Upper lobe of right lung (tissue), 1 donor: ENCODE data around the gene DDC. TPM values are rescaled to one million over a fixed set of nuclear protein-coding genes. Genes with fewer than 3 reads are reported as not detected.

Source experiments
- ATAC-seq: fragments of 200-7000 bp; cut with Tn5 transposase; one replicate; pipeline ENCODE4 v1.9.1; 2020; ENCODE audit warnings: mild to moderate bottlenecking, moderate library complexity
- DNase-seq: peaks from one replicate; pipeline ENCODE4 v3.0.0-alpha.2; 2020
- H3K27ac ChIP-seq: fragments of 200-600 bp; one replicate; pipeline ENCODE4 v1.8.0; 2022
- H3K27me3 ChIP-seq: fragments of 200-600 bp; one replicate; pipeline ENCODE4 v1.8.0; 2022; ENCODE audit warnings: mild to moderate bottlenecking
- H3K36me3 ChIP-seq: fragments of 200-600 bp; one replicate; pipeline ENCODE4 v1.8.0; 2022
- H3K4me1 ChIP-seq: fragments of 200-600 bp; one replicate; pipeline ENCODE4 v1.8.0; 2022
- H3K4me3 ChIP-seq: fragments of 200-600 bp; one replicate; pipeline ENCODE4 v1.8.0; 2022; ENCODE audit warnings: mild to moderate bottlenecking
- H3K9me3 ChIP-seq: fragments of 200-600 bp; one replicate; pipeline ENCODE4 v1.8.0; 2022
- intact Hi-C: fragments of 100-400 bp; cut with DNase I; formaldehyde crosslinking; loops from one replicate; pipeline ENCODE4 v1.11.0; 2022
- total RNA-seq: library from RNA; stranded (reverse); fragmentation: NEBNext Ultra II Directional; extraction: Animal tissue kit (Norgen Biotek cat#: 25700); gene quantifications from one replicate; pipeline ENCODE4 v1.2.1, GENCODE V29; 2021
- TF ChIP-seq, protein P1 (sequence below): fragments of 200-600 bp; IDR thresholded peaks from one replicate; pipeline ENCODE4 v1.8.0; 2022; ENCODE audit warnings: antibody characterized with exemption
- donor health status: DM: no; HTN: yes; CAD: no; lungs with severe emphysema.

DDC gene
- total RNA-seq, 1 donor from 2014 or later = 3.1 TPM

DNA sequence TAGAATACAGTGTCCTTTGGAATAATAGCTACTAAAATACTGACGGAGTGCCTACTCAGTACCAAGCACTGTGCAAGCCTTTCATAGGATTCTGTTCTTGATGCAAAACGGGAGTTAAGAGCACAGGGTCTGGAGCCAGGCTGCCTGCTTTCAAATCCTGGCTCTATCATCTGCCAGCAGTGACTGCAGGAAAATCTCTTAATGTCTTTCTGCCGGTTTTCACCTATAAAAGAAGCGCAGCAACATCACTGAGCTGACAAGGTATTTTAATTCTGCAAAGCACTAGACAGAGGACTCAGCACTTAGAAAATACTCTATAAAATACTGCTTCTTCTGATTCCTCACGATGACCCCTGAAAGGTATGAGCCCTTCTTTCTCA, 115.7 kb downstream of the DDC start:
- Histone ChIP-seq H3K27ac (peak overlapping the region; percentile 79), H3K27me3 (no peaks in the 10 kb centered on the region), H3K9me3 (no peaks in the 10 kb centered on the region), H3K4me1 (peaks cover 18% of the 10 kb centered on the region), H3K36me3 (peaks cover 27% of the 10 kb centered on the region), H3K4me3 (peak overlapping the region; percentile 86)
- intact Hi-C loops = no loop called here
- TF ChIP-seq, protein P1, sequence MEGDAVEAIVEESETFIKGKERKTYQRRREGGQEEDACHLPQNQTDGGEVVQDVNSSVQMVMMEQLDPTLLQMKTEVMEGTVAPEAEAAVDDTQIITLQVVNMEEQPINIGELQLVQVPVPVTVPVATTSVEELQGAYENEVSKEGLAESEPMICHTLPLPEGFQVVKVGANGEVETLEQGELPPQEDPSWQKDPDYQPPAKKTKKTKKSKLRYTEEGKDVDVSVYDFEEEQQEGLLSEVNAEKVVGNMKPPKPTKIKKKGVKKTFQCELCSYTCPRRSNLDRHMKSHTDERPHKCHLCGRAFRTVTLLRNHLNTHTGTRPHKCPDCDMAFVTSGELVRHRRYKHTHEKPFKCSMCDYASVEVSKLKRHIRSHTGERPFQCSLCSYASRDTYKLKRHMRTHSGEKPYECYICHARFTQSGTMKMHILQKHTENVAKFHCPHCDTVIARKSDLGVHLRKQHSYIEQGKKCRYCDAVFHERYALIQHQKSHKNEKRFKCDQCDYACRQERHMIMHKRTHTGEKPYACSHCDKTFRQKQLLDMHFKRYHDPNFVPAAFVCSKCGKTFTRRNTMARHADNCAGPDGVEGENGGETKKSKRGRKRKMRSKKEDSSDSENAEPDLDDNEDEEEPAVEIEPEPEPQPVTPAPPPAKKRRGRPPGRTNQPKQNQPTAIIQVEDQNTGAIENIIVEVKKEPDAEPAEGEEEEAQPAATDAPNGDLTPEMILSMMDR = no peak
- ATAC-seq = no peak
- no peak for DNase-seq

DNA sequence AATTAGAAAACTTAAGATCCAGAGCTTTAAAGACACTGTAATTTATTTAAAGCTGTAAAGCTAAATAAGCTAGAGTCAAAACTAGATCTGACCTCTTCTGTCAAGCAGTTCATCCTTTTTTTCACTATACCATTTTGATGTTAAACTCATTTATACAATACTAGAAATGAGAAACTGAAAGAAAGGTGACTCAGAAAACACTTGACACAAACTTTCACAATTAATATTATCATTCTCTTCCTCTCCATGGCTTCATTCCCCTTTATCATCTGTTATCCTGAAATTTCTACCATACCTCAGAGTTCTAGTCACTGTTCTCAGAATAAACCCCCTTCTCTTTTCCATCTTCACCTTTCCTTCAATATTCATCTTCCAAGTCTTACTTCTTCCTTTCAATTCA, 116.4 kb downstream of the DDC start:
- Histone ChIP-seq H3K36me3 (peaks cover 34% of the 10 kb centered on the region), H3K4me1 (peaks cover 18% of the 10 kb centered on the region), H3K9me3 (no peaks in the 10 kb centered on the region), H3K27ac (no peak overlapping the region), H3K27me3 (no peaks in the 10 kb centered on the region), H3K4me3 (no peak overlapping the region)
- TF ChIP-seq, protein P1 = no peak
- DNase-seq (no peak), ATAC-seq (no peak)
- intact Hi-C loops = no loop called here

DNA sequence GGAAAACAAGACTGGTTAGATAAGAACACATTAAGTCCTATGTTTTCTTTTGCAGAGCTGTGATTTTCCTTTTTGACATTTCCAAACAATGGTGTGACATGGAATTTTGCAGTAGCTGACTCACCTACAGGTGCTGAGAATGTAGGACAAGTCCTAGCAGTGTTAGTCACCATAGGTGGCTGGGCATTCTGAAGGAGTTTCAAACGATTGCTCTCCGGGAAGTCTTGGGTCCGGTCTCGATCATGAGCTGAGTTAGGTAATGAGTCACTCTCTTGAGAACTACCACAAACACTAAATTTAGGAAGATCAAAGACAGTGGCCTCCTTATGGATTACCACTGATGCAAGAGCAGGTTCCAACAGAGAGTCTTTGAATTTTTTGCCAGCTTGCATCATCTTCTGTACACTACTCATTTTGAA, 118.7 kb downstream of the DDC start:
- no peaks in the 10 kb centered on the region for H3K27me3 ChIP-seq
- H3K4me3 ChIP-seq = no peak overlapping the region
- ATAC-seq (peak; percentile 62), DNase-seq (no peak)
- intact Hi-C loops = no loop called here
- H3K27ac ChIP-seq = no peak overlapping the region
- H3K36me3 ChIP-seq = peaks cover 34% of the 10 kb centered on the region
- H3K9me3 ChIP-seq = no peaks in the 10 kb centered on the region
- TF ChIP-seq, protein P1 = no peak
- H3K4me1 ChIP-seq = peaks cover 18% of the 10 kb centered on the region

DNA sequence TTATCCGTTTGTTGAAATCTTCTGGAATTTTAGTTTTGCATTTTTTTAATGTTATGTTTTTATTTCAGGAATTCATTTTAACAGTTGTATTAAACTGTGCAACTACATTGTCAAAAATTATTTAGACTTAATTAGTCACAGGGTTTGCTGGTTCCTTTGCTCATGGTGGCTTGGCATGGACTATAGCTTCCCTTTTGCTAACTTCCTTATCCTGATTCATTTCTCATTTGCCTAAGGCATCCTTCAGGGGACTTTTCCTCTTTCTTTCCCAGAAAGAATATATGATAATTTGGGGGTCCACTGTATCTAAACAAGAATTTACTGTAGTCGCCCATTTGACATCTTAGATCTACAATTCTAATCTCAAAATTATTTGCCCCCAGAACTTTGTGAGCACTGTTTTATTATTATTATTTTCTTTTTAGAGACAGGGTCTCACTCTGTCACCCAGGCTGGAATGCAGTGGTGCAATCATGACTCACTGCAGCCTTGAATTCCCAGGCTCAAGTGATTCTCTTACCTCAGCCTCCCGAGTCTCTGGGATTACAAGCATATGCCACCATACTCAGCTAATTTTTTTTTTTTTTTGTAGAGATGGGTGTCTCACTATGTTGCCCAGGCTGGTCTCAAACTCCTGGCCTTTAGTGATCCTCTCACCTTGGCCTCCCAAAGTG, 128.9 kb downstream of the DDC start:
- no peaks in the 10 kb centered on the region for H3K4me1 ChIP-seq
- no peaks in the 10 kb centered on the region for H3K27me3 ChIP-seq
- no peaks in the 10 kb centered on the region for H3K36me3 ChIP-seq
- no peak overlapping the region for H3K4me3 ChIP-seq
- H3K27ac ChIP-seq = no peak overlapping the region
- TF ChIP-seq, protein P1 = no peak
- no peak for ATAC-seq
- H3K9me3 ChIP-seq = no peaks in the 10 kb centered on the region
- no peak for DNase-seq
- intact Hi-C loops = no loop called here

DNA sequence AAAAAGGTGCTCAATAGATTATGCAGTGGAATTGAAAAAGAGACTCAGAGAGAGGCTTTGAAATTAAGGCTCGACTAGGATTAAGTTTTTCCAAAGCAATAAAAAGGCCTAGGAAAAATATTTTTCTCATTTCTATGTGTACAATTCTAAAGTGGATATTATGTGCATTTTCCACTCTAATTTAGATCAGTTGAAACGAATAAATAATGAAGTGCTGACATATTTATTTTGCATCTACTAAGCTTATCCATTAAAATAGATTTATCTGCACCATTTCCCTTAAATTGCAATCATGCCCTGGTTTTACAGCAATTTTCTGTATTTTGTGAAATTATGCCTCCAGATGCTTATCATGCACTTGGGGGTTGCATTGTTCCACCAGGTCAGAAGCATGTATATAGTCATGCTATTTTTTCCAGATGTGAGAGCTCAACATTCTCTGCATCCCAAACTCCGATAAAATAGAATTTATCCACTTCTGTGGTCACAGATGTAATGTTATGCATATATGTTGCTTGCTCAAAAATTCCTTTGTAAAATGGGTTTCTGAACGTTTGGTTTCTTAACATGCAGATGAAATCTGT, 133.4 kb downstream of the DDC start:
- DNase-seq = no peak
- no peak overlapping the region for H3K4me3 ChIP-seq
- no peaks in the 10 kb centered on the region for H3K4me1 ChIP-seq
- no peak overlapping the region for H3K27ac ChIP-seq
- TF ChIP-seq, protein P1 = no peak
- H3K27me3 ChIP-seq = no peaks in the 10 kb centered on the region
- H3K9me3 ChIP-seq = no peaks in the 10 kb centered on the region
- intact Hi-C loops = no loop called here
- no peak for ATAC-seq
- no peaks in the 10 kb centered on the region for H3K36me3 ChIP-seq
